ACC112 (cell line): ENCODE results near the gene PLA2G10.
"Not testable (repeated sequence)": the region's sequence is repeated elsewhere in the genome, so short reads cannot be mapped to it uniquely, and the experiment has no call there.

Experiments
- H2AFZ ChIP-seq: fragments of 200-600 bp; sonication (generic); one replicate; pipeline ENCODE4 v1.6.0; 2017; ENCODE audit warnings: antibody characterized with exemption, low read length; ENCODE audit not compliant: unreplicated experiment
- H3K27ac ChIP-seq: fragments of 200-600 bp; sonication (generic); 2 replicates; pipeline ENCODE4 v1.5.1; 2014; ENCODE audit warnings: low read depth, mild to moderate bottlenecking, antibody characterized with exemption, low read length, moderate library complexity
- H3K27me3 ChIP-seq: fragments of 200-600 bp; sonication (generic); 2 replicates; pipeline ENCODE4 v1.6.1; 2014; ENCODE audit warnings: mild to moderate bottlenecking, antibody characterized with exemption, low read length, moderate library complexity, mixed read lengths; ENCODE audit not compliant: insufficient read depth
- H3K36me3 ChIP-seq: fragments of 200-600 bp; sonication (generic); 2 replicates; pipeline ENCODE4 v1.6.1; 2016; ENCODE audit warnings: mild to moderate bottlenecking, antibody characterized with exemption, low read length, moderate library complexity, mixed read lengths; ENCODE audit not compliant: insufficient read depth
- H3K4me1 ChIP-seq: fragments of 200-600 bp; sonication (generic); one replicate; pipeline ENCODE4 v1.6.1; 2016; ENCODE audit warnings: low read length, mixed read lengths; ENCODE audit not compliant: insufficient read depth, unreplicated experiment, control insufficient read depth
- H3K4me3 ChIP-seq: fragments of 200-600 bp; sonication (generic); 2 replicates; pipeline ENCODE4 v1.5.1; 2014; ENCODE audit warnings: mild to moderate bottlenecking, low read depth, low read length
- H3K79me2 ChIP-seq: fragments of 200-600 bp; sonication (generic); one replicate; pipeline ENCODE4 v1.6.0; 2016; ENCODE audit warnings: low read length; ENCODE audit not compliant: control insufficient read depth, unreplicated experiment, insufficient read depth

PLA2G10 gene

GRCh38 chr16:14694129-14694528 lies at the start of gene PLA2G10:
Gene PLA2G10, minus strand, starts transcription at chr16:14694308. Its CDS starts 79 bp downstream, at chr16:14694229.
- not testable (repeated sequence) for H3K27me3 ChIP-seq, H3K79me2 ChIP-seq, H3K36me3 ChIP-seq, H3K27ac ChIP-seq, H3K4me1 ChIP-seq, H2AFZ ChIP-seq, H3K4me3 ChIP-seq

- H3K27ac ChIP-seq, H3K4me3 ChIP-seq, H2AFZ ChIP-seq, H3K4me1 ChIP-seq, H3K79me2 ChIP-seq, H3K27me3 ChIP-seq, H3K36me3 ChIP-seq: not testable (repeated sequence)
Observed at GRCh38 chr16:14742273-14743128, 48.4 kb upstream of the PLA2G10 start, which contains the start of gene NPIPA2. Gene NPIPA2, plus strand, starts transcription at chr16:14742533. Its CDS starts 5,533 bp downstream, at chr16:14748066.

GRCh38 chr16:14741794-14742193 lies 47.7 kb upstream of the PLA2G10 start:
- H3K36me3 ChIP-seq, H3K4me3 ChIP-seq, H2AFZ ChIP-seq, H3K27ac ChIP-seq, H3K79me2 ChIP-seq, H3K27me3 ChIP-seq, H3K4me1 ChIP-seq: not testable (repeated sequence)

GRCh38 chr16:14740832-14741385 lies 46.8 kb upstream of the PLA2G10 start:
- H3K4me1 ChIP-seq, H2AFZ ChIP-seq, H3K27me3 ChIP-seq, H3K79me2 ChIP-seq, H3K36me3 ChIP-seq, H3K27ac ChIP-seq, H3K4me3 ChIP-seq: not testable (repeated sequence)

- not testable (repeated sequence) for H2AFZ ChIP-seq, H3K36me3 ChIP-seq, H3K79me2 ChIP-seq, H3K27me3 ChIP-seq, H3K27ac ChIP-seq, H3K4me1 ChIP-seq, H3K4me3 ChIP-seq
Observed at GRCh38 chr16:14733233-14733632, 39.1 kb upstream of the PLA2G10 start.

- not testable (repeated sequence) for H3K79me2 ChIP-seq, H2AFZ ChIP-seq, H3K4me1 ChIP-seq, H3K27me3 ChIP-seq, H3K4me3 ChIP-seq, H3K36me3 ChIP-seq, H3K27ac ChIP-seq
Observed at GRCh38 chr16:14703156-14704011, 9.3 kb upstream of the PLA2G10 start, which contains the start of gene NPIPA3. Gene NPIPA3, plus strand, starts transcription at chr16:14703411. Its CDS starts 5,533 bp downstream, at chr16:14708944.

GRCh38 chr16:14702672-14703071 lies 8.6 kb upstream of the PLA2G10 start:
- not testable (repeated sequence) for H3K4me3 ChIP-seq, H2AFZ ChIP-seq, H3K27ac ChIP-seq, H3K27me3 ChIP-seq, H3K4me1 ChIP-seq, H3K36me3 ChIP-seq, H3K79me2 ChIP-seq

GRCh38 chr16:14701859-14702258 lies 7.8 kb upstream of the PLA2G10 start:
- not testable (repeated sequence) for H3K36me3 ChIP-seq

GRCh38 chr16:14685870-14686793 lies 8.0 kb downstream of the PLA2G10 start:
- H3K27ac ChIP-seq, H2AFZ ChIP-seq, H3K36me3 ChIP-seq, H3K4me3 ChIP-seq, H3K79me2 ChIP-seq, H3K27me3 ChIP-seq, H3K4me1 ChIP-seq: not testable (repeated sequence)

More at GRCh38 chr16:14701859-14702258, 7.8 kb upstream of the PLA2G10 start:
- not testable (repeated sequence) for H3K79me2 ChIP-seq, H3K4me1 ChIP-seq, H3K27me3 ChIP-seq, H3K4me3 ChIP-seq, H2AFZ ChIP-seq, H3K27ac ChIP-seq

GRCh38 chr16:14682121-14682520 lies 12.0 kb downstream of the PLA2G10 start:
- H3K4me1 ChIP-seq = peaks cover 6% of the 10 kb centered on the region
- H3K36me3 ChIP-seq = no peaks in the 10 kb centered on the region
- H3K27me3 ChIP-seq = no peaks in the 10 kb centered on the region
- no peaks in the 10 kb centered on the region for H3K79me2 ChIP-seq
- H3K27ac ChIP-seq = no peak overlapping the region
- no peak overlapping the region for H3K4me3 ChIP-seq
- H2AFZ ChIP-seq = no peak overlapping the region
